Natural killer cell (primary cell): ENCODE results near the gene SAMD9. TPM values are rescaled to one million over a fixed set of nuclear protein-coding genes. Genes with fewer than 3 reads are reported as not detected.
"Not testable (repeated sequence)": the region's sequence is repeated elsewhere in the genome, so short reads cannot be mapped to it uniquely, and the experiment has no call there.

Source experiments
- ATAC-seq, 3 donors: fragments of 150-1000 bp in 2 of 3; fragments of 200-7000 bp in 1 of 3; cut with Tn5 transposase; 1 replicate in 1 of 3; 2 replicates in 2 of 3; pipeline ENCODE4 v1.10.0; 2021; ENCODE audit warnings: mild to moderate bottlenecking in 2 of 3, moderate library complexity in 2 of 3
- DNase-seq, 2 donors: peaks; one replicate each; pipeline versions ENCODE4 v3.0.0 to v3.0.0-alpha.2; 2013 to 2021; ENCODE audit warnings: mixed read lengths in 1 of 2
- H3K27ac ChIP-seq: one replicate; pipeline ENCODE4 v1.5.1; 2013; ENCODE audit warnings: mild to moderate bottlenecking, low read length
- H3K27me3 ChIP-seq: one replicate; pipeline ENCODE4 v1.6.1; 2013; ENCODE audit warnings: low read length; ENCODE audit not compliant: control insufficient read depth, insufficient read depth
- H3K36me3 ChIP-seq: one replicate; pipeline ENCODE4 v1.6.1; 2013; ENCODE audit warnings: low read length; ENCODE audit not compliant: control insufficient read depth, insufficient read depth
- H3K4me1 ChIP-seq: one replicate; pipeline ENCODE4 v1.6.1; 2013; ENCODE audit warnings: low read length; ENCODE audit not compliant: control insufficient read depth, insufficient read depth
- H3K4me3 ChIP-seq: one replicate; pipeline ENCODE4 v1.5.1; 2013; ENCODE audit warnings: low read length
- H3K9me3 ChIP-seq: one replicate; pipeline ENCODE4 v1.6.1; 2013; ENCODE audit warnings: low read length; ENCODE audit not compliant: control insufficient read depth, insufficient read depth
- H3K27ac Mint-ChIP-seq, 2 donors: one replicate each; pipeline ENCODE4 v1.8.0; 2022; ENCODE audit warnings: mild to moderate bottlenecking in 2 of 2, mixed read lengths in 2 of 2, moderate library complexity in 1 of 2
- H3K27me3 Mint-ChIP-seq, 2 donors: one replicate each; pipeline ENCODE4 v1.8.0; 2022; ENCODE audit warnings: low read depth in 2 of 2, mixed read lengths in 2 of 2
- H3K36me3 Mint-ChIP-seq: one replicate; pipeline ENCODE4 v1.8.0; 2022; ENCODE audit warnings: mixed read lengths
- H3K4me1 Mint-ChIP-seq, 2 donors: one replicate each; pipeline ENCODE4 v1.8.0; 2022; ENCODE audit warnings: mixed read lengths in 2 of 2
- H3K4me3 Mint-ChIP-seq: one replicate; pipeline ENCODE4 v1.8.0; 2022; ENCODE audit warnings: mild to moderate bottlenecking, moderate library complexity, mixed read lengths
- H3K9me3 Mint-ChIP-seq, 2 donors: one replicate each; pipeline ENCODE4 v1.8.0; 2022; ENCODE audit warnings: mixed read lengths in 2 of 2
- CTCF ChIP-seq: fragments of 200-600 bp; IDR thresholded peaks from one replicate; pipeline ENCODE4 v1.8.0; 2022; ENCODE audit warnings: antibody characterized with exemption
- WGBS: methylation state at CpG from one replicate; pipeline ENCODE4 v1.1.7; 2013; ENCODE audit warnings: missing lambda C conversion rate; ENCODE audit not compliant: insufficient coverage; 5-methylcytosine and 5-hydroxymethylcytosine counted together
- intact Hi-C: fragments of 100-400 bp; cut with micrococcal nuclease; formaldehyde crosslinking; loops from one replicate; pipeline ENCODE4 v1.14.2; 2022
- total RNA-seq, 4 donors: library from RNA; stranded (reverse); fragments of 120-200 nt in 1 of 4; gene quantifications; one replicate each; pipeline versions ENCODE4 v1.2.3 to v1.2.4, GENCODE V29; 2013 to 2022

SAMD9 gene
- total RNA-seq, 3 donors from 2014 or later (not counting 1 experiment from before 2014, with no cell fraction given): 52.3 to 70.0 (median 56.9) TPM

- intact Hi-C loops: no loop called here
- WGBS: 72% methylated on average over 7 of the region's 7 CpGs
- H3K27me3 ChIP-seq: no peaks in the 10 kb centered on the region
- no peak for TF ChIP-seq CTCF
- Mint-ChIP-seq H3K27me3 (no peaks in the 10 kb centered on the region), H3K36me3 (peaks cover 48% of the 10 kb centered on the region), H3K27ac (peak overlapping the region; percentile 90 to 92), H3K4me3 (peak overlapping the region; percentile 98), H3K9me3 (peaks cover 3 to 13% of the 10 kb centered on the region in 2 donors), H3K4me1 (peaks cover 68 to 71% of the 10 kb centered on the region in 2 donors)
- H3K9me3 ChIP-seq: no peaks in the 10 kb centered on the region
- ATAC-seq (no peak), DNase-seq (no peak)
- H3K4me1 ChIP-seq: peaks cover 12% of the 10 kb centered on the region
- H3K4me3 ChIP-seq: peak overlapping the region; percentile 56
- no peak overlapping the region for H3K27ac ChIP-seq
- peaks cover 12% of the 10 kb centered on the region for H3K36me3 ChIP-seq
These were observed 2.0 kb downstream of the SAMD9 start for GRCh38 chr7:93115796-93116195.

GRCh38 chr7:93108003-93108402, 9.8 kb downstream of the SAMD9 start:
- H3K36me3 Mint-ChIP-seq: peaks cover 90% of the 10 kb centered on the region
- Histone ChIP-seq H3K36me3 (peaks cover 50% of the 10 kb centered on the region), H3K4me3 (no peak overlapping the region), H3K27me3 (no peaks in the 10 kb centered on the region), H3K9me3 (peaks cover 30% of the 10 kb centered on the region), H3K4me1 (no peaks in the 10 kb centered on the region), H3K27ac (no peak overlapping the region)
- H3K9me3 Mint-ChIP-seq: peaks cover 18 to 39% of the 10 kb centered on the region in 2 donors
- no peak for TF ChIP-seq CTCF
- H3K27ac Mint-ChIP-seq: no peak overlapping the region
- 93% methylated on average over 13 of the region's 13 CpGs for WGBS
- ATAC-seq (no peak), DNase-seq (no peak)
- intact Hi-C loops: no loop called here
- no peak overlapping the region for H3K4me3 Mint-ChIP-seq
- H3K27me3 Mint-ChIP-seq: no peaks in the 10 kb centered on the region
- H3K4me1 Mint-ChIP-seq: peaks cover 26 to 27% of the 10 kb centered on the region in 2 donors

GRCh38 chr7:93097388-93097787, 20.4 kb downstream of the SAMD9 start:
- H3K4me1 Mint-ChIP-seq: peaks cover 0 to 1% of the 10 kb centered on the region in 2 donors
- no peak overlapping the region for H3K27ac Mint-ChIP-seq
- H3K9me3 Mint-ChIP-seq: peaks cover 4 to 19% of the 10 kb centered on the region in 2 donors
- intact Hi-C loops: loop anchor here (5.0 kb wide), 1 partner anchor 35 kb away; no protein-coding TSS in a partner anchor
- H3K27me3 ChIP-seq: no peaks in the 10 kb centered on the region
- 90% methylated on average over 1 of the region's 2 CpGs for whole genome bisulfite sequencing
- no peak for TF ChIP-seq CTCF
- H3K36me3 ChIP-seq: no peaks in the 10 kb centered on the region
- no peaks in the 10 kb centered on the region for H3K4me1 ChIP-seq
- no peak overlapping the region for H3K27ac ChIP-seq
- H3K4me3 ChIP-seq: no peak overlapping the region
- H3K36me3 Mint-ChIP-seq: peaks cover 28% of the 10 kb centered on the region
- H3K4me3 Mint-ChIP-seq: no peak overlapping the region
- peaks cover 21% of the 10 kb centered on the region for H3K9me3 ChIP-seq
- ATAC-seq: no peak
- H3K27me3 Mint-ChIP-seq: no peaks in the 10 kb centered on the region
- DNase-seq: no peak

- H3K4me3 ChIP-seq: no peak overlapping the region
- Mint-ChIP-seq H3K36me3 (peaks cover 27% of the 10 kb centered on the region), H3K4me1 (no peaks in the 10 kb centered on the region), H3K27me3 (peaks cover 3 to 6% of the 10 kb centered on the region in 2 donors), H3K27ac (no peak overlapping the region), H3K9me3 (peaks cover 6 to 17% of the 10 kb centered on the region in 2 donors), H3K4me3 (no peak overlapping the region)
- intact Hi-C loops: no loop called here
- 95% methylated on average over 1 of the region's 1 CpG for WGBS
- ATAC-seq (peak in 1 of 3 donors; percentile 40), DNase-seq (peak in 1 of 2 donors; percentile 22)
- no peaks in the 10 kb centered on the region for H3K4me1 ChIP-seq
- H3K9me3 ChIP-seq: peaks cover 6% of the 10 kb centered on the region
- H3K36me3 ChIP-seq: no peaks in the 10 kb centered on the region
- TF ChIP-seq CTCF: no peak
- H3K27me3 ChIP-seq: no peaks in the 10 kb centered on the region
- no peak overlapping the region for H3K27ac ChIP-seq
These were observed 24.9 kb downstream of the SAMD9 start for GRCh38 chr7:93092757-93093370.

- 92% methylated on average over 9 of the region's 9 CpGs for WGBS
- H3K4me1 Mint-ChIP-seq, ATAC-seq, intact Hi-C loops, H3K27ac ChIP-seq, H3K27me3 Mint-ChIP-seq, H3K4me1 ChIP-seq, DNase-seq, H3K36me3 ChIP-seq, H3K4me3 ChIP-seq, H3K36me3 Mint-ChIP-seq, H3K9me3 ChIP-seq, H3K4me3 Mint-ChIP-seq, H3K27ac Mint-ChIP-seq, H3K27me3 ChIP-seq: not testable (repeated sequence)
- H3K9me3 Mint-ChIP-seq: peaks cover 6 to 10% of the 10 kb centered on the region in 2 donors
These were observed 44.4 kb downstream of the SAMD9 start for GRCh38 chr7:93073357-93073756.
